Measurements from ENCODE around the gene MCF2L2. TPM values are rescaled to one million over a fixed set of nuclear protein-coding genes. Genes with fewer than 3 reads are reported as not detected.
"Not testable (repeated sequence)": the region's sequence is repeated elsewhere in the genome, so short reads cannot be mapped to it uniquely, and the experiment has no call there.

MCF2L2 gene
- total RNA-seq, 1 donor from 2014 or later: 1.1 TPM

- intact Hi-C loops (cut with DNase I): no loop called here
- no peak for DNase-seq (ENCODE audit: low spot score)
Observed at GRCh38 chr3:183377307-183377959, 51.0 kb downstream of the MCF2L2 start.

GRCh38 chr3:183375787-183376186, 52.6 kb downstream of the MCF2L2 start:
- intact Hi-C loops (cut with DNase I): no loop called here

GRCh38 chr3:183375337-183375736, 53.1 kb downstream of the MCF2L2 start:
- intact Hi-C loops (cut with DNase I): no loop called here
- no peak for DNase-seq (ENCODE audit: low spot score)

More at GRCh38 chr3:183375787-183376186, 52.6 kb downstream of the MCF2L2 start:
- no peak for DNase-seq (ENCODE audit: low spot score)

GRCh38 chr3:183372911-183373310, 55.5 kb downstream of the MCF2L2 start:
- intact Hi-C loops (cut with DNase I): no loop called here
- no peak for DNase-seq (ENCODE audit: low spot score)

GRCh38 chr3:183371600-183371968, 56.8 kb downstream of the MCF2L2 start:
- intact Hi-C loops (cut with DNase I): not testable (repeated sequence)

GRCh38 chr3:183370391-183370790, 58.0 kb downstream of the MCF2L2 start:
- no peak for DNase-seq (ENCODE audit: low spot score)
- intact Hi-C loops (cut with DNase I): no loop called here

More at GRCh38 chr3:183371600-183371968, 56.8 kb downstream of the MCF2L2 start:
- DNase-seq (ENCODE audit: low spot score): not testable (repeated sequence)

- intact Hi-C loops (cut with DNase I): no loop called here
- no peak for DNase-seq (ENCODE audit: low spot score)
Observed at GRCh38 chr3:183369627-183370026, 58.8 kb downstream of the MCF2L2 start.

GRCh38 chr3:183369117-183369516, 59.3 kb downstream of the MCF2L2 start:
- no peak for DNase-seq (ENCODE audit: low spot score)
- intact Hi-C loops (cut with DNase I): no loop called here

GRCh38 chr3:183360971-183361624, 67.3 kb downstream of the MCF2L2 start:
- intact Hi-C loops (cut with DNase I): no loop called here
- no peak for DNase-seq (ENCODE audit: low spot score)

- no peak for DNase-seq (ENCODE audit: low spot score)
- intact Hi-C loops (cut with DNase I): no loop called here
Observed at GRCh38 chr3:183359036-183359435, 69.4 kb downstream of the MCF2L2 start.

- intact Hi-C loops (cut with DNase I): no loop called here
- no peak for DNase-seq (ENCODE audit: low spot score)
Observed at GRCh38 chr3:183357564-183358079, 70.8 kb downstream of the MCF2L2 start.

- intact Hi-C loops (cut with DNase I): no loop called here
- DNase-seq (ENCODE audit: low spot score): no peak
Observed at GRCh38 chr3:183356920-183357319, 71.5 kb downstream of the MCF2L2 start.

GRCh38 chr3:183354874-183355273, 73.5 kb downstream of the MCF2L2 start:
- DNase-seq (ENCODE audit: low spot score): no peak
- intact Hi-C loops (cut with DNase I): no loop called here

- intact Hi-C loops (cut with DNase I): no loop called here
- no peak for DNase-seq (ENCODE audit: low spot score)
Observed at GRCh38 chr3:183354325-183354831, 74.0 kb downstream of the MCF2L2 start.

GRCh38 chr3:183353421-183353820, 75.0 kb downstream of the MCF2L2 start:
- intact Hi-C loops (cut with DNase I): no loop called here
- no peak for DNase-seq (ENCODE audit: low spot score)

- DNase-seq (ENCODE audit: low spot score): no peak
- intact Hi-C loops (cut with DNase I): no loop called here
Observed at GRCh38 chr3:183350164-183350563, 78.3 kb downstream of the MCF2L2 start.

- intact Hi-C loops (cut with DNase I): no loop called here
- no peak for DNase-seq (ENCODE audit: low spot score)
Observed at GRCh38 chr3:183349421-183350157, 78.8 kb downstream of the MCF2L2 start.

GRCh38 chr3:183342824-183343223, 85.6 kb downstream of the MCF2L2 start:
- intact Hi-C loops (cut with DNase I): no loop called here
- DNase-seq (ENCODE audit: low spot score): no peak

GRCh38 chr3:183341545-183342288, 86.7 kb downstream of the MCF2L2 start:
- intact Hi-C loops (cut with DNase I): no loop called here
- DNase-seq (ENCODE audit: low spot score): no peak

GRCh38 chr3:183340222-183340621, 88.2 kb downstream of the MCF2L2 start:
- DNase-seq (ENCODE audit: low spot score): no peak
- intact Hi-C loops (cut with DNase I): no loop called here

Measured in cardiac septum (tissue), 1 donor.